Aorta (tissue), 5 donors: ENCODE data around the gene GINS1. TPM values are rescaled to one million over a fixed set of nuclear protein-coding genes. Genes with fewer than 3 reads are reported as not detected.

ENCODE experiments used
- ATAC-seq: fragments of 200-7000 bp; cut with Tn5 transposase; one replicate; pipeline ENCODE4 v1.9.1; 2022; ENCODE audit warnings: moderate library complexity; ENCODE audit not compliant: low FRiP score
- DNase-seq, 2 donors: peaks; one replicate each; pipeline ENCODE4 v3.0.0-alpha.2; 2020
- H3K27ac ChIP-seq, 2 donors: one replicate each; pipeline ENCODE4 v1.5.1; 2013; ENCODE audit warnings: low read length in 2 of 2, mild to moderate bottlenecking in 2 of 2, moderate library complexity in 2 of 2, control low read depth in 1 of 2, inconsistent platforms in 1 of 2, low read depth in 1 of 2
- H3K27me3 ChIP-seq, 2 donors: one replicate each; pipeline ENCODE4 v1.6.1; 2013; ENCODE audit warnings: control low read depth in 1 of 2, low read length in 1 of 2, mild to moderate bottlenecking in 1 of 2, moderate library complexity in 1 of 2; ENCODE audit not compliant: insufficient read depth in 2 of 2, control insufficient read depth in 1 of 2
- H3K36me3 ChIP-seq, 2 donors: one replicate each; pipeline ENCODE4 v1.6.1; 2013; ENCODE audit warnings: control low read depth in 1 of 2, low read length in 1 of 2, mild to moderate bottlenecking in 1 of 2; ENCODE audit not compliant: insufficient read depth in 2 of 2, control insufficient read depth in 1 of 2
- H3K4me1 ChIP-seq, 2 donors: one replicate each; pipeline ENCODE4 v1.6.1; 2013; ENCODE audit warnings: low read length in 2 of 2, control low read depth in 1 of 2, mild to moderate bottlenecking in 1 of 2, moderate library complexity in 1 of 2; ENCODE audit not compliant: insufficient read depth in 2 of 2, control insufficient read depth in 1 of 2
- H3K4me3 ChIP-seq, 2 donors: one replicate each; pipeline ENCODE4 v1.5.1; 2013; ENCODE audit warnings: low read length in 2 of 2, control low read depth in 1 of 2, mild to moderate bottlenecking in 1 of 2
- H3K9me3 ChIP-seq: one replicate; pipeline ENCODE4 v1.6.1; 2013; ENCODE audit warnings: mild to moderate bottlenecking, low read length; ENCODE audit not compliant: control insufficient read depth
- WGBS, 2 donors: extraction: QIAGEN DNeasy Blood & Tissue Kit; methylation state at CpG; one replicate each; pipeline ENCODE4 v1.1.7; 2013; 5-methylcytosine and 5-hydroxymethylcytosine counted together
- intact Hi-C, 2 donors: fragments of 100-400 bp; cut with DNase I; formaldehyde crosslinking; loops; one replicate each; pipeline versions ENCODE4 v1.14.2 to v1.15.0; 2022
- polyA plus RNA-seq, 2 donors: library from polyadenylated mRNA; stranded (reverse); fragments of 200-250 nt; gene quantifications; one replicate each; pipeline ENCODE4 v1.2.3, GENCODE V29; 2013
- total RNA-seq, 2 donors: library from RNA; stranded (reverse); fragmentation: NEBNext Ultra II Directional; extraction: Animal tissue kit (Norgen Biotek cat#: 25700); gene quantifications; one replicate each; pipeline ENCODE4 v1.2.1, GENCODE V29; 2021
- donor health status: healthy with polysubstance abuse.
- donor health status: Bipolar disorder and iron deficiency.
- donor health status: DM: no; HTN: no; CAD: no.
- donor health status: DM: no; HTN: no; CAD: no.
- donor health status: DM: yes; HTN: yes; CAD: no.

GINS1 gene
- total and polyA plus RNA-seq, 4 donors = 0.28 to 1.5 (median 1.2) TPM

DNA sequence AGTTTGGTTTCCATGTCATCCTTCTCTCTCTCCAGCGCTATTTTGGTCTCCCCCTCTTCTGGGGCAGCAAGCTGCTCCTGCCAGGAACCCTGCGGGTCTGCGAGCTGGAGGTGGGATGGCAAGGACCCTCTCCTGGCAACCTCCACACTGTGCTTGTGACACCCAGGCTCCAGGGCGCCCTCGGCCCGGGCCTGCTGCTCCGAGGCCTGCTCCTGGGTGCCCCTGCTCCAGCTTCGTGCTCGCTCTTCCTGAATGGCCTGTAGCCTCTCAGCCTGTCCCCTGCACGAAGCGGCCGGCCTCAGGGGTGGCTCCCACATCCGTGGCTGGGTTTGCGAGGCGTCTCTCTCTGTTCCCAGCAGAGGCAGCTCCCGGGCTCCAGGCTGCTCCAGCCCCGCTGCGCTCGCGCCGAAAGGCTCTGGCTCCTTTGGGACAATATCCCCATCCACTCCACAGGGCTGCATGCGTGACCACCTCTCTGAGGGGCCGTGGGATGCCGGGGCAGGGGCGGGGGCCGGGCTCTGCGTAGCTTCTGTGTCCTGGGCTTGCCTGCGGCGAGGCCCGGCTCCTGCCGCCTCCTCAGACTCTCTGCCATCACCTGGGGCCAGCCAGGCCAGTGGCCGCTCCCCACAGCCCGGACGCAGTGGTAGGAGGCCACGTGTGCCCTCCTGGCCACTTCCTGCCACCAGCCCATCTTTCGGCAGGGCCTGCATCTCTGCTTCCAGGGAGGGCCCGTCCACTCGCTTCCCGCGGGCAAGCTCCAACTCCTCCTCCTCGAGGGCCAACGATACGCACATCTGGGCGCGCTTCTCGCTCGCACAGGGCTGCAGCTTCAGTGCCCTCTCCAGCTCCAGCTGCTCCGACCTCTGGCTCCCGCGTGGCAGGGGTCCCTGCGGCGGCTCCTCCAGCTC is 68.9 kb downstream of the GINS1 start:
- ATAC-seq = peak; percentile 8
- no peaks in the 10 kb centered on the region for H3K4me1 ChIP-seq
- 94 to 95% methylated on average over 50 to 52 of the region's 52 CpGs for WGBS, 2 donors
- H3K27me3 ChIP-seq = no peaks in the 10 kb centered on the region
- DNase-seq = peak in 1 of 2 donors; percentile 45
- no peaks in the 10 kb centered on the region for H3K9me3 ChIP-seq
- no peak overlapping the region for H3K27ac ChIP-seq
- H3K36me3 ChIP-seq = no peaks in the 10 kb centered on the region
- H3K4me3 ChIP-seq = no peak overlapping the region
- intact Hi-C loops = no loop called here

DNA sequence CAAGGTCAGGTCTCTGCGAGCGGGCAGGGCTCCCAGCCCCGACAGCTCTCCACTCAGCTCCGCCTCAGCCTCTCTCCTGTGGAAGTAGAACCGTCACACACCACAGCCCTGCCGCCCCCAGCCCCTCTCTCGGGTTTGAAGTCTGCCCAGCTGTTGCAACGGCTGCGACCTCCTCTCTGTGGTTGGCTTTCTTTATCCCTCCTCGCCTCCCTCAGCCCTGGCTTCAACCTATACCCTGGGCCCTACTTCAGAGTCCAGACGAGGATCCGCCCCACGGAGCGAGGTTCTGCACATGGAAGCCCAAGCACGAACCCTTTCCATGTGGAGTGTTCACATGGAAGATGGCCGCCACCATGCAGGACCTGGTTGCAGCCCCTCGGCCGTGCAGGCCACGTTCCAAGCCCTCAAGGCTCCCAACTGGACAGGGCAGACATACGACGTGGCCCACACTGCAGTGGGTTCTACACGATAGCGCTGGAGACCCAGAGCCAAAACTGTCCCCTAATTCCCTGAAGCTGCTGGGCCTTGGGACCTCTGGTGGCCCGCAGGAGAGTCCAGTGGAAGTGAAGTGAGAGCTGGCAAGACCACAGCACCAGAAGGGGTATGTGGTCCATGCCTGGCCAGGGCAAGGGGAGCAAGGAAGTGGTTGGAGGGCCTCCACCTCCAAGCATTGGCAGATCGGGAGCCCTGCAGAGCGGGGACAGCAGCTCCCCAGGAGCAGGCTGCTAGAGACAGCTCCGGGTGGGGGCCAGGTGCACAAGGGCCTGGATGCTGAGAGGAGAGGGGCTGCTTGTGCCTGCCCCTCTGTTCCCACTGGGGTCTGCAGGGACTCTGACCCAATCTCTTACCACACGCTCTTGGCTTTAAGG is 69.8 kb downstream of the GINS1 start:
- Histone ChIP-seq H3K4me3 (no peak overlapping the region), H3K9me3 (no peaks in the 10 kb centered on the region), H3K27me3 (no peaks in the 10 kb centered on the region), H3K36me3 (no peaks in the 10 kb centered on the region), H3K27ac (no peak overlapping the region), H3K4me1 (no peaks in the 10 kb centered on the region)
- DNase-seq (peak in 1 of 2 donors; percentile 41), ATAC-seq (peak; percentile 12)
- WGBS, 2 donors = 93% methylated on average over 28 of the region's 28 CpGs
- intact Hi-C loops = no loop called here

DNA sequence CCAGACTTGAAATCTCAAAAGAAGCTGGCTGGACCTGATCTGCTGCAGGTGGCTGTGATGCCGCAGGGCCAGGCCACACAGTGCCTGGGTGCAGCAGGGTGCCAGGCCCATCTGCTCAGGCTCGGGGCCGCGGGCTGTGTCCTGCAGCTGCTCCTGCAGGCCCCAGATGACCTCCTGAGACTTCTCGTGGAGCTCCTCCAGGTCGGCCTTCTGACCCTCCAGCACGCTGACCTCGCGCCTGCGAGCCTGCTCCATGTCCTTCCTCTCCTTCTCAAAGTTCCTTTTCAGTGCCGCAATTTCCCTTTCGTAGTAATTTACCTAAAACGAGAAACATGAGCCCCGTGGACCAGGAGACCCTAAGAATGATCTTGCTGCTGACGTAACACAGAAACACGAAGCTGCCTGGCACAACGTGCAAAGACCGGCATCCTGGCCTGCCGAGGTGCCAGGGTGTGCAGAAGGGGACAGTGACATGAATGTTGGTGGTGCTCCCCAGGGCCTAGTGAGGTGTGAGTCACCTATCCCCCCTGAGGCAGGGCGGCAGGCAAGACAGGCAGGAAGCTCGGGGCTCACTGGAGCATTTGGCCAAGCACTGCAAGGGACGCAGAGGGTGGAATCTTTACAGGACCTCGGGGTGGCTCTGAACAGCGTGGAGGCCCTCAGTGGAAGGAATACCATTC is 71.6 kb downstream of the GINS1 start:
- no peak overlapping the region for H3K4me3 ChIP-seq
- DNase-seq (peak in 1 of 2 donors; percentile 35), ATAC-seq (no peak)
- no peaks in the 10 kb centered on the region for H3K9me3 ChIP-seq
- H3K4me1 ChIP-seq = no peaks in the 10 kb centered on the region
- no peak overlapping the region for H3K27ac ChIP-seq
- H3K27me3 ChIP-seq = no peaks in the 10 kb centered on the region
- WGBS, 2 donors = 86 to 92% methylated on average over 23 to 24 of the region's 24 CpGs
- no peaks in the 10 kb centered on the region for H3K36me3 ChIP-seq
- intact Hi-C loops = no loop called here

DNA sequence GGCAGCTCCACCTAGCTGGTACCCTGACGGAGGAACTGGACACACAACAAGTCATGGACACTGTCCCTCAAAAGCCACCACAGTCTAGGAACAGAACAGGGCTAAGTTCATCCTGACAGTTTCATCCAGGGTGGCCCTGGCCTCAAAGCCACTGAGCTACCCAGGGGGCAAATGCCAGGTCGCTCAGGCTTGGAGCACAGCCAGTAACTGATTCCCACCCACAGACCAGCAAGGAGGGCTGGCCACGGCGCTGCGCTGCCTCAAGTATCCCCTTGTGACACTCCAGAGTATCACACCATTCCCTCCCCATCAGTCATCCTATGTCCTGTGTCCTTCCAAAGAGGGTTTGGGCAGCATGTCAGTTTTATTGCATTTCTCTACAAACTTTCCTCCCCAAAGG is 72.2 kb downstream of the GINS1 start:
- WGBS, 2 donors = 82 to 89% methylated on average over 5 of the region's 5 CpGs
- ATAC-seq (no peak), DNase-seq (peak in 1 of 2 donors; percentile 21)
- Histone ChIP-seq H3K27me3 (no peaks in the 10 kb centered on the region), H3K4me1 (no peaks in the 10 kb centered on the region), H3K36me3 (no peaks in the 10 kb centered on the region), H3K9me3 (no peaks in the 10 kb centered on the region), H3K27ac (no peak overlapping the region), H3K4me3 (no peak overlapping the region)
- intact Hi-C loops = no loop called here

DNA sequence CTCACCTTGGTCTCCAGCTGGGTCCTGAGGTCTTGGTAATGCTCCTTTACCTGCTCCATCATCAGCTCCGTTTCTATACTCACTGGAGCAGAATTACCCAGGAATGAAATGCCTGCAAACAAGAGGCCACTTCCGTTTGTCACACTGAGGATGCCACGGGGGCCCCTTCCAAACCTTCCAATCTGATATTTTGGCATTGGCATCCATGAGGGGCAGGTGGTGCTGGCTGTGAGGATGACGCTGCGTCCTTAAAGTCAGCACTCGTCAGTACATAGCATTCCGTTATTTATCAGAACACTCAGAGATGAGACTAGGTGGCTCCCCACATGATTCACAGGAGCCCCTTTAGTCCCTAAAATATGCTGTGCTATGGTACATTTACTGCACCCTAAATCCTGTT is 72.7 kb downstream of the GINS1 start:
- H3K27me3 ChIP-seq = no peaks in the 10 kb centered on the region
- no peaks in the 10 kb centered on the region for H3K36me3 ChIP-seq
- H3K4me3 ChIP-seq = no peak overlapping the region
- ATAC-seq (no peak), DNase-seq (no peak)
- WGBS, 2 donors = 90% methylated on average over 7 of the region's 7 CpGs
- intact Hi-C loops = no loop called here
- no peaks in the 10 kb centered on the region for H3K4me1 ChIP-seq
- no peaks in the 10 kb centered on the region for H3K9me3 ChIP-seq
- H3K27ac ChIP-seq = no peak overlapping the region

DNA sequence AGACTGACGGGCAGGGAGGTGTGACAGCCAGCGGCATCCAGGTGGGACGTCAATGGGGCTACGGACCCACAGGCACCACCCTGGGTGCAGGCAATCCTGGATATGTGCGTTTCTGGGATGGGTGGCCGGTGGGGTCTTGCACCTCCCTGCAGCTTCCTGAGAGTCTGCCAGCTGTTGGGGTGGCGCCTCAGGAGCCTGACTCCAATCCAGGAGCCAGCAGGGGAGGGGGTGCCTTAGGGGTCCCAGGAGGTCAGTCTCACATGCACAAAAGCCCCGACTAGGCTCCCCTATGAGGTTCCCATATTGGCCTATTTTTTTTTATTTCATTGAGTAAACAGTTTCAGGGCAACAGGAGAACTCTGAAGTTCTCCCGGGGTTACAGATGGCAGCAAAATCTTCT is 73.3 kb downstream of the GINS1 start:
- H3K27ac ChIP-seq = no peak overlapping the region
- 84 to 89% methylated on average over 9 of the region's 9 CpGs for WGBS, 2 donors
- no peaks in the 10 kb centered on the region for H3K4me1 ChIP-seq
- H3K36me3 ChIP-seq = no peaks in the 10 kb centered on the region
- DNase-seq (peak in 1 of 2 donors; percentile 23), ATAC-seq (no peak)
- intact Hi-C loops = no loop called here
- no peak overlapping the region for H3K4me3 ChIP-seq
- H3K9me3 ChIP-seq = no peaks in the 10 kb centered on the region
- H3K27me3 ChIP-seq = no peaks in the 10 kb centered on the region

DNA sequence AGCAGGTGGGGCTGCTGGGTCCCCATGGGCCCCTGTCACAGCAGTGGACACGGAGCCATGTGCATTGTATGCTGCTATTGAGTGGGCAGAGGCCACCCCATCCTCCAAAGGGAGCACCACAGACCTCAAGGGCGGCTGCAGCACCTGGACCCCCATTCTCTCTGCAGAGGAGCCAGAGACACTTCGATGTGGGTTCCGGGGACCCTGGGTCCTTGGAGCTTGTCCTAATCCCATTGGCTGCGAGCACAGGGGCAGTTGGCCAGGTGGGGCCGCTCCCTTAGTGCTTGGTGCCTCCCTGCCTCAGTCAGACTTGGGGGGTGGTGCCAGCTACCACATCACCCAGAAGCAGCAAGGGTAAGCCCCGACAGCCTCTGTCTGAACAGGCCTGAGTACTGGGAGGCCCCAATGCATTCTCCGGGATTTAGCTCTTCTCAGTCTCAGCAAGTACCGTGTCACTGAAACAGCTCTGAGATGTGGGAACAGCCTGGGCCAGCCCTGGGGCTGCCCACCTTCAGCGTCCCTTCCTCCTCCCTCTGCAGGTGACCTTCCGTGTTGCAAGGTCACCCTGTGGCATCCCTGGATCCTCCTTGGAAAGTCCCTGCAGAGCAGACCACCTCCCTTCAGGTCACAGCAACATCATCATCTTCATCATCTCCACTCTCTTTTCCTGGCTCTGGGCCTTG is 73.9 kb downstream of the GINS1 start:
- Histone ChIP-seq H3K9me3 (no peaks in the 10 kb centered on the region), H3K36me3 (no peaks in the 10 kb centered on the region), H3K27ac (no peak overlapping the region), H3K27me3 (no peaks in the 10 kb centered on the region), H3K4me3 (no peak overlapping the region), H3K4me1 (no peaks in the 10 kb centered on the region)
- WGBS, 2 donors = 89 to 90% methylated on average over 11 of the region's 11 CpGs
- ATAC-seq = no peak
- DNase-seq = peak in 1 of 2 donors; percentile 31
- intact Hi-C loops = no loop called here

DNA sequence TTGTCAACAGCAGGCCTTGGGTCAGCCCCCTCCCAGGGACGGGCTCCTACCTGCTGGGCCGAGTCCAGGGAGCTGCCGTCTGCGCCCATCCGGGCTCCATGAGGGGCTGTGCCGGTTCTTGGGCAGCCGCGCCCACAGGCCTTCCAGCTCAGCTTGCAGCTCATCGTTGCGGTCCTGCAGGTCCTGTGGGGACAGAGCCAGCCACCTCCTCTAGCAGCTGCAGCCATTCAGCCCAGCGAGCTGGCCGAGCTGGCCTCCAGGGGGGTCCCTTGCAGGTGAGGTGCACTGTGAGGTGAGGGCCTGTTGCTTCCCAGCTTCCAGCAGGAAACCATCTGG is 74.4 kb downstream of the GINS1 start:
- DNase-seq (peak in 1 of 2 donors; percentile 36), ATAC-seq (no peak)
- intact Hi-C loops = no loop called here
- Histone ChIP-seq H3K9me3 (no peaks in the 10 kb centered on the region), H3K4me1 (no peaks in the 10 kb centered on the region), H3K36me3 (no peaks in the 10 kb centered on the region), H3K27me3 (no peaks in the 10 kb centered on the region), H3K27ac (no peak overlapping the region), H3K4me3 (no peak overlapping the region)
- 92 to 94% methylated on average over 12 of the region's 12 CpGs for WGBS, 2 donors
